Stimulated activated CD8-positive, alpha-beta memory T cell treated with anti-CD3 and anti-CD28 coated beads, Interleukin-4, amount 100 ng/mL, for 4 hours (primary cell): ENCODE results near the gene ZNF665.
A peak's percentile ranks its signal among the peaks of the same experiment; 100 is the strongest.
"Not testable (repeated sequence)": the region's sequence is repeated elsewhere in the genome, so short reads cannot be mapped to it uniquely, and the experiment has no call there.

Experiments used
- DNase-seq, 2 donors: peaks; one replicate each; pipeline ENCODE4 v3.0.0-alpha.2; 2020; ENCODE audit warnings: low read depth in 2 of 2, low spot score in 1 of 2

ZNF665 gene

GRCh38 chr19:53158119-53158656, 35.0 kb downstream of the ZNF665 start:
- no peak for DNase-seq

DNA sequence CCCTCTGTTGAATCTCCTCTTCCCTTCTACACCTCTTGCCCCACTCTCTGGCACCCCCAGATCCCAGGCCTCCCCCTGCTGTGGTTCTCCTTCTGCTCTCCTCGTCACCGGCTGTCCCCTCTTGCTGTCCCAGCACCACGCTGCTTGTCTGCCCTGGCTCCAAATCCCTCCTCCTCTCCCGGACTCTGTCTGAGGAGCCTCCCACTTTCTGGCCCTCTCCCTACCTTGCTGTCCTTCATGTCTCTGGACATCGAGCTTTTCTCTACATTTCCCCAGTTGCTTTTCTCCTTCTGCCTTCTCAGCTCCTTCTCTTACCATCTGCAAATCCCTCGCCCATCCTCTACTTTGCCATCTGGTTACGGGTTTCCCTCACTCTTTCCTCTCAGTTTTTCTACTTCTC, 35.5 kb downstream of the ZNF665 start:
- DNase-seq, result no peak

DNA sequence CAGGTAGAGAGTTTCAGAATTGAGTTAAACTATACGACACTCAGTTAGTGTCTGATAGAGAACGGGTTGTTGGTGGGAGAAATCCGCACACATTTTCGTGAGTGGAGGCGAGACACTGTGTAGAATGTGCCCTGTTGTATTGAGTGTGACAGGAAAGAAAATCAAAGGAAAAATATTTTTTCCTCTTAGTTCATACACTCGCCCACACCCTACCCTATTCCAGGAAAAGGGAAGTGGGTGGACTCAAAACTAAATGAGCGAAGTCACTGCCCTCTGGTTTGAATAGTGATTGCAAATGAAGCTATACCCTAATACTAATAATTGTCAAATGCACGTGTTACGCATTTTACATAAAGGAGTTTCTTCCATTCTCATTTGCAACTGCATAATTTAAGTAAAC, 36.3 kb downstream of the ZNF665 start:
- DNase-seq, result no peak

DNA sequence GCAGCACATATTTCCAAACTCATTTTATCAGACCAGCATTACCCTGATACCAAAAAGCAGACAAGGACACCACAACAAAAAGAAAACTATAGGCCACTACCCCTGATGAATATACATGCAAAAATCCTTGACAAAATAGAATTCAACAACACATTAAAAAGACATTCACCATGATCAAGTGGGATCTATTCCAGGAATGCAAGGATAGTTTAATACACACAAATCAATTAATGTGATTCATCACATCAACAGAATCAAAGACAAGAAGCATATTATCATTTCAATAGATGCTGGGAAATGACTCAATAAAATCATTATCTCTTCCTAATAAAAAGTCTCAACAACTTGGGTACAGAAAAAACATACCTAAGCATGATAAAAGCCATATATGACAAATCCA, 45.5 kb downstream of the ZNF665 start:
- DNase-seq, result no peak

DNA sequence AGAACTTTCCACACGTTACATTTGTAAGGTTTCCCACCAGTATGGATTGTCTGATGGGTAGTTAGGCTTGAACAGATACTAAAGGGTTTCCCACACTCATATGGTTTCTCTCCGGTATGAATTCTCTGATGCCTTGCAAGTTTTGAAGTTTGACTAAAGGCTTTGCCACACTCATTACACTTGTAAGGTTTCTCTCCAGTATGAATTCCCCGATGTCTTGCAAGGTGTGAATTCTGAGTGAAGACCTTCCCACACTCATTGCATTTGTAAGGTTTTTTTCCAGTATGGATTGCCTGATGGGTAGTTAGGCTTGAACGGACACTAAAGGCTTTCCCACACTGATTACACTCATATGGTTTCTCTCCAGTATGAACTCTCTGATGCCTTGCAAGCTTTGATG, 52.8 kb downstream of the ZNF665 start:
- no peak for DNase-seq

DNA sequence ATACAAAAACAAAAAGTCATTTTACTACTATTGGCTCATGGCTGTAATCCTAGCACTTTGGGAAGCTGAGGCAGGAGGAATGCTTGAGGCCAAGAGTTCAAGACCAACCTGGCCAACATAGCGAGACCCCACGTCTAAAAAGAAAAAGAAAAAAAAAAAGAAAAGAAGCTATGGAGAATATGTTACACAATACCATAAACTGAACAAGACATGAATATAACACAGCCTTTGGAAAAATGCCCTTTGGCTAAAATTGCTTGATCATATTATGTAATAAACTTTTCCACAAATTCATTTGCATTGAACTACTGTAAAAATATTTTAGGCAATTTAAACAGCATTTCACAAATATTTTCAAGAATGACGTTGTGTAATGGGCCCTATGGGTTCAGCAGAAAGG, 56.7 kb downstream of the ZNF665 start:
- no peak for DNase-seq

- DNase-seq, result peak in 1 of 2 donors; percentile 26
Measured at GRCh38 chr19:53132141-53132991, 60.8 kb downstream of the ZNF665 start, which contains the start of gene ZNF415. ZNF415 (minus strand) TSS chr19:53132910; CDS start chr19:53122676, 10,234 bp downstream.

GRCh38 chr19:53131727-53132126, 61.4 kb downstream of the ZNF665 start:
- no peak for DNase-seq

- DNase-seq, result no peak
Measured at GRCh38 chr19:53131085-53131590, 62.0 kb downstream of the ZNF665 start.

GRCh38 chr19:53130506-53130905, 62.7 kb downstream of the ZNF665 start:
- DNase-seq, result no peak

- DNase-seq, result not testable (repeated sequence)
Measured at GRCh38 chr19:53126733-53127526, 66.2 kb downstream of the ZNF665 start.

DNA sequence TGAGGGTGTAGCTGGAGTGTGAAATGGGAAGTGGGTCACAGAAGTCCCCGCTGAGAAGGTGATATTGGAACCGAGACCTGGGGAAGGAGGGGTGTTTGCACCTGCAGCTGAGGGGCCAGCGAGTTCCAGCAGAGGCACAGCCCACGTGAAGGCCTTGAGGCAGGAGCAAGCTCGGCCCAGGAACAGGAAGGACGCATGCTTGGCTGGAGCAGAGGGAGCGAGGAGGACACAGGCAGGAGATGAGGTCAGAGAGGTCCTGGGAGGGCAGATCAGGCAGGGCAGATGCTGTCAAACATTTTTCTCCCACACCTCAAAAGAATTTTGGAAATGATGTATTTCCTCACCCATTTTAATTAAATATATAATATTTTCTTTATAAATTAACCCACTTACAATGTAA, 69.8 kb downstream of the ZNF665 start:
- DNase-seq, result no peak
